A549 (cell line): Measurements from ENCODE around the gene DRP2. TPM values are rescaled to one million over a fixed set of nuclear protein-coding genes. Genes with fewer than 3 reads are reported as not detected.

Source experiments
- ATAC-seq, 2 experiments: fragments of 200-7000 bp in 1 of 2; fragments of >200 bp in 1 of 2; cut with Nextera tagmentation in 1 of 2; cut with Tn5 transposase in 1 of 2; 3 replicates each; pipeline versions ENCODE4 v1.8.0 to v1.9.1; 2018 to 2020; ENCODE audit warnings: mild to moderate bottlenecking in 1 of 2, moderate library complexity in 1 of 2
- CTCF ChIA-PET: fragments of 300-600 bp; sonication (Branson Sonifier 250); formaldehyde crosslinking; extraction: SDS; loops from one replicate; lab custom pipeline; 2021; ENCODE audit warnings: antibody characterized with exemption, inconsistent platforms; lab: Yijun Ruan, JAX
- POLR2A ChIA-PET: fragments of 350-600 bp; formaldehyde crosslinking; extraction: SDS; loops from one replicate; lab custom pipeline; 2021; ENCODE audit warnings: antibody characterized with exemption, inconsistent platforms; lab: Yijun Ruan, JAX
- DNase-seq, 2 experiments: peaks; one replicate each; pipeline versions ENCODE4 v3.0.0 to v3.0.0-alpha.2; 2011 to 2016; ENCODE audit warnings: low read depth in 1 of 2, low spot score in 1 of 2
- FAIRE-seq: peaks from 2 replicates; lab custom pipeline; 2011; peaks lifted over from hg19 to GRCh38; lab: Jason Lieb, UNC
- H3K27ac ChIP-seq, 2 experiments: fragments of >200 bp; sonication (Bioruptor Twin); formaldehyde crosslinking; 3 replicates each; pipeline ENCODE4 v1.5.1; 2016 to 2017
- H3K4me1 ChIP-seq: fragments of >200 bp; sonication (Bioruptor Twin); formaldehyde crosslinking; 3 replicates; pipeline ENCODE4 v1.6.1; 2016
- H3K4me2 ChIP-seq: fragments of >200 bp; sonication (Bioruptor Twin); formaldehyde crosslinking; 3 replicates; pipeline ENCODE4 v1.6.1; 2016
- H3K4me3 ChIP-seq: fragments of >200 bp; sonication (Bioruptor Twin); formaldehyde crosslinking; 3 replicates; pipeline ENCODE4 v1.5.1; 2016
- H3K9me3 ChIP-seq: fragments of >200 bp; sonication (Bioruptor Twin); formaldehyde crosslinking; 3 replicates; pipeline ENCODE4 v1.6.1; 2016
- BHLHE40 ChIP-seq: IDR thresholded peaks from 2 replicates; pipeline ENCODE4 v1.6.1; 2012; ENCODE audit warnings: low read depth, low read length, inconsistent platforms
- CBX2 ChIP-seq: fragments of 200-600 bp; sonication (generic); IDR thresholded peaks from 2 replicates; pipeline ENCODE4 v1.6.1; 2016; ENCODE audit warnings: low read depth, mild to moderate bottlenecking, borderline replicate concordance
- CEBPB ChIP-seq, 2 experiments: fragments of >200 bp in 1 of 2; sonication (Bioruptor Twin) in 1 of 2; formaldehyde crosslinking in 1 of 2; IDR thresholded peaks; 2 replicates each; pipeline ENCODE4 v1.6.1; 2012 to 2016
- CHD2 ChIP-seq: fragments of 150-350 bp; IDR thresholded peaks from 2 replicates; pipeline ENCODE4 v1.6.1; 2014; ENCODE audit warnings: low read length; ENCODE audit not compliant: partially characterized antibody
- EHF ChIP-seq: fragments of 250-450 bp; sonication (Bioruptor Pico); IDR thresholded peaks from 2 replicates; pipeline ENCODE4 v1.5.0; 2020; ENCODE audit warnings: mild to moderate bottlenecking
- ESRRA ChIP-seq: fragments of 150-350 bp; IDR thresholded peaks from 2 replicates; pipeline ENCODE4 v1.6.1; 2014; ENCODE audit warnings: mild to moderate bottlenecking, low read length, borderline replicate concordance
- GATA3 ChIP-seq: IDR thresholded peaks from 2 replicates; pipeline ENCODE4 v1.6.1; 2012; ENCODE audit warnings: borderline replicate concordance
- HDAC2 ChIP-seq: fragments of 200-600 bp; sonication (generic); IDR thresholded peaks from 2 replicates; pipeline ENCODE4 v1.6.1; 2016
- HEYL ChIP-seq: fragments of 250-450 bp; sonication (Bioruptor Pico); IDR thresholded peaks from 2 replicates; pipeline ENCODE4 v1.8.0; 2021; ENCODE audit warnings: mild to moderate bottlenecking, moderate library complexity
- HOXB13 ChIP-seq: fragments of 250-450 bp; sonication (Bioruptor Pico); IDR thresholded peaks from 2 replicates; pipeline ENCODE4 v1.5.0; 2020; ENCODE audit warnings: low read depth, mild to moderate bottlenecking, moderate library complexity
- HOXB5 ChIP-seq: fragments of 250-450 bp; sonication (Bioruptor Pico); IDR thresholded peaks from 2 replicates; pipeline ENCODE4 v1.5.0; 2020; ENCODE audit warnings: mild to moderate bottlenecking, moderate library complexity
- JUN ChIP-seq, 2 experiments: fragments of >200 bp; sonication (Bioruptor Twin); formaldehyde crosslinking; IDR thresholded peaks; 2 replicates in 1 of 2; 3 replicates in 1 of 2; pipeline ENCODE4 v1.6.1; 2016 to 2017
- KDM1A ChIP-seq: fragments of 200-600 bp; sonication (generic); IDR thresholded peaks from 2 replicates; pipeline ENCODE4 v1.6.1; 2016; ENCODE audit warnings: low read depth, mild to moderate bottlenecking
- KDM5A ChIP-seq: fragments of 200-600 bp; sonication (generic); IDR thresholded peaks from 2 replicates; pipeline ENCODE4 v1.6.1; 2016; ENCODE audit warnings: antibody characterized with exemption, mild to moderate bottlenecking
- MAX ChIP-seq: IDR thresholded peaks from 2 replicates; pipeline ENCODE4 v1.6.1; 2012
- MAZ ChIP-seq: fragments of 150-350 bp; IDR thresholded peaks from 2 replicates; pipeline ENCODE4 v1.6.1; 2014; ENCODE audit warnings: antibody characterized with exemption, low read depth, low read length, borderline replicate concordance
- MYC ChIP-seq: IDR thresholded peaks from 2 replicates; pipeline ENCODE4 v1.6.1; 2012; ENCODE audit warnings: mild to moderate bottlenecking, inconsistent platforms, low read length, improper control_type of control experiment, borderline replicate concordance
- NFE2L2 ChIP-seq: fragments of 150-350 bp; conservative IDR thresholded peaks from 2 replicates; pipeline ENCODE4 v1.6.1; 2014; ENCODE audit warnings: low read length
- NR3C1 ChIP-seq: fragments of >200 bp; sonication (Bioruptor Twin); formaldehyde crosslinking; IDR thresholded peaks from 3 replicates; pipeline ENCODE4 v1.6.1; 2017
- PBX3 ChIP-seq: IDR thresholded peaks from 2 replicates; pipeline ENCODE4 v1.6.1; 2012
- POLR2AphosphoS2 ChIP-seq: conservative IDR thresholded peaks from 2 replicates; pipeline ENCODE4 v1.6.1; 2012; ENCODE audit warnings: low read length, improper control_type of control experiment, inconsistent platforms
- RAD21 ChIP-seq, 2 experiments: fragments of >200 bp in 1 of 2; sonication (Bioruptor Twin) in 1 of 2; formaldehyde crosslinking in 1 of 2; IDR thresholded peaks in 1 of 2; conservative IDR thresholded peaks in 1 of 2; 2 replicates in 1 of 2; 3 replicates in 1 of 2; pipeline ENCODE4 v1.6.1; 2012 to 2018; ENCODE audit warnings: inconsistent platforms in 1 of 2
- RCOR1 ChIP-seq: fragments of 150-350 bp; IDR thresholded peaks from 2 replicates; pipeline ENCODE4 v1.6.1; 2014; ENCODE audit warnings: antibody characterized with exemption, low read length, low read depth
- REST ChIP-seq: fragments of 200-600 bp; sonication (generic); IDR thresholded peaks from 2 replicates; pipeline ENCODE4 v1.6.1; 2016; ENCODE audit warnings: antibody characterized with exemption, mild to moderate bottlenecking, moderate library complexity
- RFX5 ChIP-seq: fragments of 450-650 bp; IDR thresholded peaks from 2 replicates; pipeline ENCODE4 v1.7.1; 2014; ENCODE audit warnings: antibody characterized with exemption, mild to moderate bottlenecking, moderate library complexity
- TFCP2L1 ChIP-seq: fragments of 250-450 bp; sonication (Bioruptor Pico); IDR thresholded peaks from 2 replicates; pipeline ENCODE4 v1.5.0; 2021; ENCODE audit warnings: mild to moderate bottlenecking
- TP53 ChIP-seq: fragments of 250-450 bp; sonication (Bioruptor Pico); IDR thresholded peaks from 2 replicates; pipeline ENCODE4 v1.5.0; 2021; ENCODE audit warnings: mild to moderate bottlenecking, moderate library complexity
- USF2 ChIP-seq: fragments of 450-650 bp; IDR thresholded peaks from 2 replicates; pipeline ENCODE4 v1.6.1; 2014; ENCODE audit warnings: antibody characterized with exemption
- ZC3H11A ChIP-seq: fragments of 450-650 bp; IDR thresholded peaks from 2 replicates; pipeline ENCODE4 v1.6.1; 2014; ENCODE audit warnings: antibody characterized with exemption, mild to moderate bottlenecking
- ZNF302 ChIP-seq: fragments of 250-450 bp; sonication (Bioruptor Pico); IDR thresholded peaks from 2 replicates; pipeline ENCODE4 v1.9.0; 2021; ENCODE audit warnings: inconsistent platforms, mild to moderate bottlenecking, moderate library complexity
- WGBS: methylation state at CpG from one replicate; pipeline ENCODE4 v1.1.6; 2017; ENCODE audit errors: missing lambda C conversion rate; 5-methylcytosine and 5-hydroxymethylcytosine counted together
- polyA plus RNA-seq, 4 experiments: library from polyadenylated mRNA; depleted of rRNA in 3 of 4; stranded (reverse); fragments of >200 nt; fragmentation: RNase III in 1 of 4; extraction: RNeasy Plus Mini Kit Qiagen cat#74134 plus additional on column Dnase treatment in 1 of 4; gene quantifications; 2 replicates in 3 of 4; 3 replicates in 1 of 4; pipeline ENCODE4 v1.2.3, GENCODE V29; 2011 to 2017

The DRP2 gene
- polyA plus RNA-seq, 2 of the 4 experiments (the other 2 are of a cell fraction), result 0.58 to 0.62 TPM

- TF ChIP-seq ZC3H11A (no peak), EHF (CRISPR knock-in tag) (no peak), POLR2AphosphoS2 (no peak), BHLHE40 (no peak), CHD2 (no peak), TFCP2L1 (CRISPR knock-in tag) (no peak), JUN (IDR thresholded peaks at IDR 0.05) (no peak)
- Histone ChIP-seq H3K4me2 (no peak overlapping the region), H3K27ac (no peak overlapping the region), H3K4me1 (no peaks in the 10 kb centered on the region), H3K4me3 (no peak overlapping the region), H3K9me3 (no peaks in the 10 kb centered on the region)
- CTCF ChIA-PET, result no interaction called here
- POLR2A ChIA-PET, result no interaction called here
- DNase-seq, result no peak
- no peak for FAIRE-seq
- ATAC-seq, result no peak
- WGBS, result 92% methylated on average over 35 of the region's 50 CpGs
These were observed 28.3 kb upstream of the DRP2 start for GRCh38 chrX:101191217-101191750.

- ATAC-seq (no peak), DNase-seq (no peak), FAIRE-seq (no peak)
- CTCF ChIA-PET, result interaction anchor here (1.0 to 1.1 kb wide), 2 partner anchors 13 to 253 kb away, joined by 3 to 4 read pairs; no protein-coding TSS in a partner anchor
- Histone ChIP-seq H3K4me1 (no peaks in the 10 kb centered on the region), H3K27ac (no peak overlapping the region), H3K4me2 (no peak overlapping the region), H3K4me3 (no peak overlapping the region), H3K9me3 (no peaks in the 10 kb centered on the region)
- 48% methylated on average over 3 of the region's 3 CpGs for WGBS
- TF ChIP-seq NFE2L2, result no peak
- TF ChIP-seq JUN (IDR thresholded peaks at IDR 0.05), result no peak
- no peak for TF ChIP-seq RAD21 (conservative IDR thresholded peaks at IDR 0.05 in 1 of 2, IDR thresholded peaks at IDR 0.05 in 1 of 2)
- TF ChIP-seq USF2, result no peak
- no peak for TF ChIP-seq RFX5
- TF ChIP-seq REST, result no peak
- no peak for TF ChIP-seq BHLHE40
- no peak for TF ChIP-seq ZNF302 (CRISPR knock-in tag)
- TF ChIP-seq MAZ, result no peak
- no peak for TF ChIP-seq MYC
- TF ChIP-seq CHD2, result no peak
- no peak for TF ChIP-seq RCOR1
- TF ChIP-seq NR3C1, result no peak
- POLR2A ChIA-PET, result no interaction called here
These were observed 24.0 kb upstream of the DRP2 start for GRCh38 chrX:101195442-101196173.

- Histone ChIP-seq H3K4me2 (no peak overlapping the region), H3K4me1 (no peaks in the 10 kb centered on the region), H3K27ac (no peak overlapping the region), H3K4me3 (no peak overlapping the region), H3K9me3 (no peaks in the 10 kb centered on the region)
- no peak for DNase-seq
- FAIRE-seq, result no peak
- WGBS, result 23% methylated on average over 2 of the region's 2 CpGs
- ChIA-PET POLR2A (no interaction called here), CTCF (interaction anchor here (1.5 kb wide), 1 partner anchor 308 kb away, joined by 4 read pairs; no protein-coding TSS in a partner anchor)
- no peak for ATAC-seq
- TF ChIP-seq HEYL (CRISPR knock-in tag), result no peak
- TF ChIP-seq HOXB13 (CRISPR knock-in tag), result no peak
- TF ChIP-seq KDM1A, result no peak
- no peak for TF ChIP-seq CBX2
- TF ChIP-seq CEBPB (IDR thresholded peaks at IDR 0.05), result no peak
- TF ChIP-seq TP53 (CRISPR knock-in tag), result no peak
- TF ChIP-seq HDAC2, result no peak
- no peak for TF ChIP-seq HOXB5 (CRISPR knock-in tag)
- TF ChIP-seq PBX3, result no peak
- no peak for TF ChIP-seq ESRRA
- TF ChIP-seq GATA3, result no peak
- TF ChIP-seq KDM5A, result no peak
- no peak for TF ChIP-seq MAX
These were observed 15.7 kb upstream of the DRP2 start for GRCh38 chrX:101203761-101204351.
